RCC 7860 (cell line): Measurements from ENCODE around the gene IL18BP.

Experiments used
- DNase-seq: peaks from one replicate; pipeline ENCODE4 v3.0.0-alpha.2; 2015; ENCODE audit warnings: low spot score
- FAIRE-seq: peaks from 2 replicates; lab custom pipeline; 2012; peaks lifted over from hg19 to GRCh38; lab: Jason Lieb, UNC

The IL18BP gene

DNA sequence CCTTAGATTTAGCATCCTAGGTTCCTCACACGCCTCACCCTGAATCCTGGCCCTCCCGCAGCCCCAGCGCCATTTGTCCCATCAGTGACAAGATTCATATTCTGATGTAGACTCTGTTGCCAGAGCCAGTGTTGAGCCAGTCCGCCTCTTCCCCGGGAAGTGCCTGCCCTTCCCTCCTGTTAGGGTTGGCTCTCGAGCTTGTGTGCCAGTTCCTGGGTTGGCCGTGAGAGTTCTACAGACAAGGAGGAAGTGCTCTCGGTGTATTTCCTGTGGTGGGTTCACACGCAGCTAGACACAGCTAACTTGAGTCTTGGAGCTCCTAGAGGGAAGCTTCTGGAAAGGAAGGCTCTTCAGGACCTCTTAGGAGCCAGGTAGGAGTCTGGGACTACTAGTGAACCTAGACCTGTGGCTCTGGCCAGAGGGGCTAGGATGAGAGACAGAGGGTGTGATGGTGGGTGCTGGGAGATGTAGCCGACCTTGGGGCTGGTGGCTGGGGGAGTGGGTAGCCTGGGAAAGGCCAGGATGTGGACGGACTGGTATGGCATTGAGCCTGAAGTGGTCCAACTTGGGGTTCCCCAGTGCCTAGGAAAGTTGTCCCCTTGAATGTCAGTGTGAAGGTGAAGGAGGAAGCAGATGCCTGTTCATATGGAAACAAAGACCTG lies at the start of gene IL18BP:
Gene IL18BP, plus strand, starts transcription at position 261 of the 662 bp plus-strand sequence. CDS start 1,076 bp downstream, outside the sequence.
- DNase-seq: no peak

DNA sequence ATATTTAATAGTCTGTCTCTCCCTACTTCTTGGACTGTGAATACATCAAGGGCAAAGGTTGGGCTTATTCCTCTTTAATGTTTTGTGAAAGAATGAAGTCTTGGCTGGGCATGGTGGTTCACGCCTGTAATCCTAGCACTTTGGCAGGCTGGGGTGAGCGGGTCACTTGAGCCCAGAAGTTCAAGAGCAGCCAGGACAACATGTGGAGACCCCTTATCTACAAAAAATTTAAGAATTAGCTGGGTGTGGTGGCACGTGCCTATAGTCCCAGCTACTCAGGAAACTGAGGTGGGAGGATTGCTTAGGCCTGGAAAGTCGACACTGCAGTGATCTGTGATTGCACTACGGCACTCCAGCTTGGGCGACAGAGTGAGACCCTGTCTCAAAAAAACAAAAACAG lies 49.7 kb upstream of the IL18BP start:
- FAIRE-seq (no peak), DNase-seq (no peak)

More for the DNA sequence above, at the start of gene IL18BP:
- FAIRE-seq: no peak

GRCh38 chr11:71951741-71952310 lies 46.9 kb upstream of the IL18BP start:
- no peak for FAIRE-seq
- no peak for DNase-seq

- no peak for FAIRE-seq
- DNase-seq: no peak
Observed at GRCh38 chr11:71955898-71956456, 42.7 kb upstream of the IL18BP start.

DNA sequence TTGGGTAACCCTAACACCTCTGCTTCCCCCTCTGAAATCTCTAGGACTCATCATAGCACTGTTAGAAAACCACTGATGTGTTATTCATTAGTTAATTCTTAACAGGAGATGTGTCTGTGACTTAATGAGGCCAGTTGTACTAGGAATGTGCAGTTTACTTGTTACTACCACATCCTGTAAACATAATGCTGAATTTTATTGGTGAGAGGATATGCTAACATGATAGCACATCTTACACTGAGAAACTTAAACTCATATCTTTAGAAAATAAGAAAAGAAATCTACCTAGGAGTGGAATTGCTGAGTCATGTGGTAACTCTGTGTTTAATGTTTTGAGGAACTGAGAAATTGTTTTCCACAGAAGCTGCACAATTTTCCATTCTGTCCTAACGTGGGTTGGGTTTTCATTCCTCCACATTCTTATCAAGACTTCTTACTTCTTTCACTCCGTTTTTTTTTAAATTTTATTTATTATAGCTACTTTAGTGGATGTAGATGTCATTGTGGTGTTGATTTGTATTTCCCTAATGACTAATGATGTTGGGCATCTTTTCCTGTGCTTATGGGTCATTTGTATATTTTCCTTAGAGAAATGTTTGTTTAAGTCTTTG lies 36.2 kb upstream of the IL18BP start:
- peak; percentile 58 for DNase-seq
- peak; percentile 87 for FAIRE-seq

DNA sequence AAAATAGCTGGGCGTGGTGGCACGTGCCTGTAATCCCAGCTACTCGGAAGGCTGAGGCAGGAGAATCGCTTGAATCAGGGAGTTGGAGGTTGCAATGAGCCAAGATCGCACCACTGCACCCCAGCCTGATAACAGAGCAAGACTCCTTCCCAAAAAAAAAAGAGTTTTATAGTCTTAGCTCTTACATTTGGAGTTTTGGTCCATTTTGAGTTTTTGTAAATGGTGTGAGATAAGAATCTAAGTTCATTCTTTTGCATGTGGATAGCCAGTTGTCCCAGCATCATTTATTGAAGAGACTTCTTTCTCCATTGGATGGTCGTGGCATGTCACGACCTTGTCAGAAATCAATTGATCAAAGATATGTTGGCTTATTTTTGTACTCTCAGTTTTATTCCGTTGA lies 35.2 kb upstream of the IL18BP start:
- no peak for FAIRE-seq

DNA sequence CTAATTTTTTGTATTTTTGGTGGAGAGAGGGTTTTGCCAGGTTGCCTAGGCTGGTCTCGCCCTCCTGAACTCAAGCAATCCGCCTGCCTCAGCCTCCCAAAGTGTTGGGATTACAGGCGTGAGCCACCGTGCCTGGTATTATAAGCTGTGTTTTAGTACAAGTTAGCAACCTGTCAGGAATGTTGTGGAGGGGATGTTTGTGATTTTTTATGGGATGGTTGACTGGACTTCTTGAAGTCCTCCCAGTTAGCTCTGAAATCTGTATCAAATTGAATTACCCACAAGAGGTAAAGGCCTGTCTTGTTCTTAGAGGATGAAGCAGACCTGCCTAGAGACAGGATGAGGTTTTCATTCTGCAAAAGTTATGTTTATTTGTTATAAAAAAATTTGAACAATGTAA lies 34.1 kb upstream of the IL18BP start:
- no peak for DNase-seq
- FAIRE-seq: no peak

More for the DNA sequence above, 35.2 kb upstream of the IL18BP start:
- no peak for DNase-seq

- FAIRE-seq (no peak), DNase-seq (peak; percentile 16)
Observed at GRCh38 chr11:71971680-71972079, 27.0 kb upstream of the IL18BP start.

DNA sequence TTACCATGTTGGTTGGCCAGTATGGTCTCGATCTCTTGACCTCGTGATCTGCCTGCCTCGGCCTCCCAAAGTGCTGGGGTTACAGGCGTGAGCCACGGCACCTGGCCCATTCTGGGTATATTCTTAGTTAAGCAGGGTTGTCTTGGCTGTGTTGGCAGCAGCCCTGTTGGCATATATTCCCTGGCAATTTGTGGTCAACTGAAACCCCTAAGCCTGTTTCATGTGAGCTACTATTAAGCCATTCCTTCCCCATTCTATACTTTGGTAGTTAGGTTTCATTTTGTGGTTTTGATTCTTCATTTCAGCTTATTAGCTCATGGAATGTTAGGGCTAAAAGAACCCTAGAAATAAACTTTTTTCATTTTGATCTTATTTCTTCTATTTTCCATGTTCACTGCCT lies 22.2 kb upstream of the IL18BP start:
- FAIRE-seq (no peak), DNase-seq (no peak)

DNA sequence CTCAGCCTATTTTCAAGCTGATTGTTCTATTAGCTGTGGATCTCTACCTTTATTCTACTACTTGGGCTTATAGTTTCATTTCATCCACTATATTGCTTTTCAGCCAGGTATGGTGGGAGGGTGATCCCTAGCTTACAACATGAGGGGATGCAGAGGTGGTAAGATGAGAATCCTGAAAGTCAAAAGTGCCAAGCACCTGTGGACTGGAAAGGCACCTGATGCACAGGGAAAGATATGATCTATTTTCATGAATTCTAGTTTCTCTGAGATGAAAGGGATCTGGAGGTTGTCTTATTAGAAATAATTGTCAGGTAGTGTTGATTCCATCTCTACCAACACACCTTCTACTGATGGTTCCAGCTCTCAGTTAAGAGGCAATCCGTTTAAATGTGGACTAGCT lies 21.6 kb upstream of the IL18BP start:
- no peak for FAIRE-seq
- DNase-seq: no peak

GRCh38 chr11:71977743-71978418 lies 20.8 kb upstream of the IL18BP start:
- FAIRE-seq: no peak
- DNase-seq: peak; percentile 37

- no peak for FAIRE-seq
Observed at GRCh38 chr11:71979094-71979493, 19.6 kb upstream of the IL18BP start.

DNA sequence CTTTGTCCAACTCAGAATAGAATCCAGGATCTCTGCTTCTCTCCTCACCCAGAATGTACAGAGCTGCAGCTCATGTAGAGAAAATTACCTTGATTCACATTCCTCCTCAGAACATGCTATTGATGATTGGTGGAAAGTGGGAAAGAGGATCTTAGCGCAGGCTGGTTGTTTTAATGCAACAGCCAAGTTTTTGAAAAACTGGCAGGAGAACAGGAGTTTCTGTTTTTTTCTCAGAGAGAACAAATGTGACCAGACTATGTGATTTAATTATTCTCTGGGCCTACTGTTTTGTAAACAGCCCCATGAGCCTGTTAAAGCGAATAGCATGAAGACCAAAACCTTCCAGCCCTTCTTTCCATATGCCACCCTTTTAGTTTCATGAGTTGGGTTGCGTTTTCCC lies 19.1 kb upstream of the IL18BP start:
- DNase-seq: no peak
- FAIRE-seq: no peak

More at GRCh38 chr11:71979094-71979493, 19.6 kb upstream of the IL18BP start:
- DNase-seq: no peak

DNA sequence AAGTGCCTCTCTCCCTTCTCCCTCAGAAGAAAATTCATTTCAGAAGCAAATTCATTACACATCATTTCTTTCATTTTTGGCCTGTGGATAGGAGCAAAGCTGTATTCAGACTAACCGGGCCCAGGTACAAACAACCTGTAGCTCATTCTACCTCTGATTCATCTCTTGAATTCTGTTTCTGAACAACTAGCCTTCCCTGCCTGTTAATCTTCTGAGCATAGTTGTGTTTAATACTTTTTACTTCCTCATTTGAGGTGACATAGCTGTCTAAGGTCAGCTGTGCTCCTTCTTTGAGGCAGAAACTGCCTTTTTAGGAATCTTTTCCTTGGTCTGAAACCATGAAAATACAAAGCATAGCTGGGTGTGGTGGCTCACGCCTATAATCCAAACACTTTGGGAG lies 12.6 kb upstream of the IL18BP start:
- DNase-seq: no peak
- no peak for FAIRE-seq

DNA sequence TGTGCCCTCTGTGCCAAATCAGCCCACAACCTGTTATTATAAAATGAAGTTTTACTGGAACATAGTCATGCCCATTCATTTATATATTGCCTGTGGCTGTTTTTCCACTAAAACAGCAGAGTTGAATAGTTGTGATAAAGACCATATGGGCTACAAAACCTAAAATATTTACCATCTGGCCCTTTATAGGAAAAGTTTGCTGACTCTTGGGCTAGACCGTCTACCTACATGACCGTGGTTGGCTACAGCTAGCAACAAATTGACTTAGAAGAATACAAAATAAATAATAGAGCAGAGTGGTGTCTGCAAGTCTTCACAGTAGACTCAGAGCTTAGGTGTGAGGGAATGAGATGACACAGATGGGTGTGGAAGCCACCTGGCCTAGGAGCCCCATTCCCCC lies 11.2 kb upstream of the IL18BP start:
- FAIRE-seq (no peak), DNase-seq (no peak)

DNA sequence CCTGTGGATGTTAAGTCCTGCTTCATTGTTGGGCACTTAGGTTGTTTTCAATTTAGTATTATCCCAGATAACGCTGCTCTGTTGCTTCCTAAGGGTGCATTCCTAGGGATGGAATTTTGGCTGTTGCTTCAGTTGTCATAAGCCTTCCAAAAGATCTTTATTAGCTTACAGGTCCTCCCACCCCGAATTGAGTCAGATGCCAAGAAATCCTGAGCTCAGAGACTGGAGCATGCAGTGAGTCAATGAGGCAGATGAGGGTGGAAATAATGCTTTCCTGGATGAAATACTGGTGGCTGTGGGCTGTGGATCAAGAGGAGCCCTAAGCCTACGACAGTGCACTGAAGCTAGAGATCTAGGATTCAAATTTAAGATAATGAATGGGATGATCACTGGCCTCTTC lies 10.7 kb upstream of the IL18BP start:
- DNase-seq (no peak), FAIRE-seq (no peak)

- no peak for FAIRE-seq
- DNase-seq: no peak
Observed at GRCh38 chr11:71990701-71991100, 8.0 kb upstream of the IL18BP start.

DNA sequence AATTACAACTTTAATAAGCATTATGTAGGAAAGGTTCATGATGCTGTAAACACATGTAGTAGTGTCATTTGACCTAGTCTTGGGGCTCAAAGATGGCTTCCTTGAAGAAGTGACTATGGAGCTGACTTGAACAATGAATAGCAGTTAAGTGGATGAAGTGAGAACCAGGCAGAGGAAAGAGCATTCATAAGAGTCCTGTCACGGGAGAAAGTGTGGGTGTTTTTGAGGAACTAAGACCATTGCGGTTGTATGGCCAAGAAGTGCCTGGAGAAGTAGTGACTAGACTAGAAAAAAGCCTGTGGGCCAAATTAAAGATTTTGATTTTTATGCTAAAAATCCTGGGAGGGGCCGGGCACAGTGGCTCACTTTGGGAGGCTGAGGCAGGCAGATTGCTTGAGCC lies 7.2 kb upstream of the IL18BP start:
- FAIRE-seq: no peak
- no peak for DNase-seq

- DNase-seq: no peak
- no peak for FAIRE-seq
Observed at GRCh38 chr11:71992136-71992730, 6.5 kb upstream of the IL18BP start.

DNA sequence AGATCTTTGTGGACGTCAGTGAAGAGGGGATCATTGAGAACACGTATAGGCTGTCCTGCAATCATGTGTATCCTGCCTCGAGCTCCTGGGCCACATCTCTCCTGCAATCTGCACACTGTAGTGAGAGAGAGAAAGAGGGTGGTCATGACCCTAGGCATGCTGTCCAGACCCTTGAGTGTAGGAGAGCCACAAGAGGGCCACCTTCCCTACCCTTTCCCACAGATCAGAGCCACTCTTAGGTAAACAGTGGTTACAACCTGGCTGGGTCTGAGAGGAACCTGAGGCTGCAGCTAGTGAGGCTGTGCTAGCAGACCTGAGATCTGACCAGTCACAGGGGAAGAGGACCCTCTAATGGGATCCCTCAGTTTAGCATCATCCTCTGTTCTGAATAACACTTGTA lies 3.9 kb upstream of the IL18BP start:
- DNase-seq: no peak
- FAIRE-seq: no peak

DNA sequence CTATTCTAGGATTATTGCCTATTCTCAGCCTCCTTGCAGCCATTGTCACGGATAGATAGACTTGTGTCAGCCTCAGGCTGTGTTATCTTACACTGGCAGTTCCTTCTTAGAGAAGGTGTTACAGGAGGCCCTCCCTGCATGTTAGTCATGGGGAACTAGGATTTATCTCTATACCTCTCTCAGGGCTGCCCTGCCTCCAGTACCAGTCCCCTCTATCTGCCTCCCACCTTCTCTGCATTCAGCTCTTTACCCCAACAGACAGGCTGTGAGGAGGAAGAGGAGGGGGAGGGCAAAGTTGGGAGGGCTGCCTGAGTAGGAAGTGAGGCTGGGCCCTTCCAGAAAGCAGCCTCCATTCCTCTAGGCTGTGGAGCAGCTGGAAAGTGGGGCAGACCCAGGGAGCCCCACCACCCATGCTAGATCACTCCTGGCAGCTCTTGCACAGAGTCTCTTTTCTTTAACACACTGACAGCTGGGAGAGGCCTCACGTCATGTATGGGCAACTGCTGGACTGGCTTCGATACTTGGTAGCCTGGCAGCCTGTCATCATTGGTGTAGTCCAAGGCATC lies 2.9 kb upstream of the IL18BP start:
- no peak for FAIRE-seq

More for the DNA sequence above, 2.9 kb upstream of the IL18BP start:
- no peak for DNase-seq
